HEK293 (cell line): ENCODE measurements around the gene FAM9B.

Experiments used
- HOXA7 ChIP-seq: sonication (generic); formaldehyde crosslinking; IDR thresholded peaks from 2 replicates; pipeline ENCODE4 v1.8.1; 2022; ENCODE audit warnings: missing genetic modification reagents, borderline replicate concordance
- TCF7L2 ChIP-seq: IDR thresholded peaks from 2 replicates; pipeline ENCODE4 v1.6.1; 2011; ENCODE audit warnings: low read depth, mild to moderate bottlenecking, inconsistent platforms, low read length, moderate library complexity, borderline replicate concordance
- ZBTB7A ChIP-seq: fragments of 450-650 bp; formaldehyde crosslinking; IDR thresholded peaks from 2 replicates; pipeline ENCODE4 v1.5.1; 2016; ENCODE audit warnings: low read depth, missing biosample characterization, missing genetic modification characterization
- ZNF114 ChIP-seq: fragments of 450-650 bp; formaldehyde crosslinking; IDR thresholded peaks from 2 replicates; pipeline ENCODE4 v1.5.0; 2017; ENCODE audit warnings: missing biosample characterization, missing genetic modification characterization
- ZNF202 ChIP-seq: fragments of 450-650 bp; formaldehyde crosslinking; IDR thresholded peaks from 2 replicates; pipeline ENCODE4 v1.5.1; 2016; ENCODE audit warnings: missing biosample characterization, missing genetic modification characterization, borderline replicate concordance
- ZNF335 ChIP-seq: fragments of 450-650 bp; formaldehyde crosslinking; conservative IDR thresholded peaks from 2 replicates; pipeline ENCODE4 v1.5.1; 2016; ENCODE audit warnings: missing biosample characterization, missing genetic modification characterization
- ZNF473 ChIP-seq: fragments of 450-650 bp; formaldehyde crosslinking; IDR thresholded peaks from 2 replicates; pipeline ENCODE4 v1.5.1; 2017; ENCODE audit warnings: missing biosample characterization, missing genetic modification characterization
- TF ChIP-seq, protein P1 (sequence below): sonication (generic); formaldehyde crosslinking; IDR thresholded peaks from 2 replicates; pipeline ENCODE4 v1.8.1; 2022; ENCODE audit warnings: mild to moderate bottlenecking, moderate library complexity, missing genetic modification reagents
- TF ChIP-seq, protein P2 (sequence below): fragments of 450-650 bp; formaldehyde crosslinking; IDR thresholded peaks from 2 replicates; pipeline ENCODE4 v1.5.1; 2016; ENCODE audit warnings: missing biosample characterization, missing genetic modification characterization
- TF ChIP-seq, protein P3 (sequence below): fragments of 450-650 bp; formaldehyde crosslinking; IDR thresholded peaks from 2 replicates; pipeline ENCODE4 v1.5.1; 2017; ENCODE audit warnings: missing biosample characterization, missing genetic modification characterization
- TF ChIP-seq, protein P4 (sequence below): fragments of 450-650 bp; formaldehyde crosslinking; IDR thresholded peaks from 2 replicates; pipeline ENCODE4 v1.5.1; 2016; ENCODE audit warnings: missing biosample characterization, missing genetic modification characterization

DNA sequence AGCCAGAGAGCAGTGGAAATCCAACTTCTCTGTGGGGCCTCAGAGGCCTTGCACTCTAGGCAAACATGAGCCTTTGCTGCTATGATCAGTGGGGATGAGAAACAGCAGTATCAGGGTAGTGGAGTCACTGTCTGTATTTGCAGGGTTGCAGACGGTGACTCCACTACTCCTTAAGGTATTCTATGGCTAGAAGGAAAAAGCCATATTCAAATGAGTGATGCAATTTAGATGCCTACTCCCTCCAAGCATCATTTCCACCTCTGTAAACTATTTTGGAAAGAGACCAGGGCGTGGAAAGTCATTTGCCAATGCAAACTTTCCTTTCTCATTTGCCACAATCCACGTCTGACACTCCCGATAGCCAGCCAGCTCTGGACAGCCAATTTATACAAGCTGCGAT lies 35.6 kb upstream of the FAM9B start:
- TF ChIP-seq ZNF335 (tag by site-specific recombination), result no peak
- no peak for TF ChIP-seq ZNF202 (tag by site-specific recombination)
- TF ChIP-seq TCF7L2, result no peak
- no peak for TF ChIP-seq ZNF114 (tag by site-specific recombination)
- TF ChIP-seq, protein P1, sequence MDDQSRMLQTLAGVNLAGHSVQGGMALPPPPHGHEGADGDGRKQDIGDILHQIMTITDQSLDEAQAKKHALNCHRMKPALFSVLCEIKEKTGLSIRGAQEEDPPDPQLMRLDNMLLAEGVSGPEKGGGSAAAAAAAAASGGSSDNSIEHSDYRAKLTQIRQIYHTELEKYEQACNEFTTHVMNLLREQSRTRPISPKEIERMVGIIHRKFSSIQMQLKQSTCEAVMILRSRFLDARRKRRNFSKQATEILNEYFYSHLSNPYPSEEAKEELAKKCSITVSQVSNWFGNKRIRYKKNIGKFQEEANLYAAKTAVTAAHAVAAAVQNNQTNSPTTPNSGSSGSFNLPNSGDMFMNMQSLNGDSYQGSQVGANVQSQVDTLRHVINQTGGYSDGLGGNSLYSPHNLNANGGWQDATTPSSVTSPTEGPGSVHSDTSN (CRISPR knock-in tag), result no peak
- TF ChIP-seq, protein P2, sequence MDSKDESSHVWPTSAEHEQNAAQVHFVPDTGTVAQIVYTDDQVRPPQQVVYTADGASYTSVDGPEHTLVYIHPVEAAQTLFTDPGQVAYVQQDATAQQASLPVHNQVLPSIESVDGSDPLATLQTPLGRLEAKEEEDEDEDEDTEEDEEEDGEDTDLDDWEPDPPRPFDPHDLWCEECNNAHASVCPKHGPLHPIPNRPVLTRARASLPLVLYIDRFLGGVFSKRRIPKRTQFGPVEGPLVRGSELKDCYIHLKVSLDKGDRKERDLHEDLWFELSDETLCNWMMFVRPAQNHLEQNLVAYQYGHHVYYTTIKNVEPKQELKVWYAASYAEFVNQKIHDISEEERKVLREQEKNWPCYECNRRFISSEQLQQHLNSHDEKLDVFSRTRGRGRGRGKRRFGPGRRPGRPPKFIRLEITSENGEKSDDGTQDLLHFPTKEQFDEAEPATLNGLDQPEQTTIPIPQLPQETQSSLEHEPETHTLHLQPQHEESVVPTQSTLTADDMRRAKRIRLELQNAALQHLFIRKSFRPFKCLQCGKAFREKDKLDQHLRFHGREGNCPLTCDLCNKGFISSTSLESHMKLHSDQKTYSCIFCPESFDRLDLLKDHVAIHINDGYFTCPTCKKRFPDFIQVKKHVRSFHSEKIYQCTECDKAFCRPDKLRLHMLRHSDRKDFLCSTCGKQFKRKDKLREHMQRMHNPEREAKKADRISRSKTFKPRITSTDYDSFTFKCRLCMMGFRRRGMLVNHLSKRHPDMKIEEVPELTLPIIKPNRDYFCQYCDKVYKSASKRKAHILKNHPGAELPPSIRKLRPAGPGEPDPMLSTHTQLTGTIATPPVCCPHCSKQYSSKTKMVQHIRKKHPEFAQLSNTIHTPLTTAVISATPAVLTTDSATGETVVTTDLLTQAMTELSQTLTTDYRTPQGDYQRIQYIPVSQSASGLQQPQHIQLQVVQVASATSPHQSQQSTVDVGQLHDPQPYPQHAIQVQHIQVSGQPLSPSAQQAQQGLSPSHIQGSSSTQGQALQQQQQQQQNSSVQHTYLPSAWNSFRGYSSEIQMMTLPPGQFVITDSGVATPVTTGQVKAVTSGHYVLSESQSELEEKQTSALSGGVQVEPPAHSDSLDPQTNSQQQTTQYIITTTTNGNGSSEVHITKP (tag by site-specific recombination), result no peak
- TF ChIP-seq, protein P3, sequence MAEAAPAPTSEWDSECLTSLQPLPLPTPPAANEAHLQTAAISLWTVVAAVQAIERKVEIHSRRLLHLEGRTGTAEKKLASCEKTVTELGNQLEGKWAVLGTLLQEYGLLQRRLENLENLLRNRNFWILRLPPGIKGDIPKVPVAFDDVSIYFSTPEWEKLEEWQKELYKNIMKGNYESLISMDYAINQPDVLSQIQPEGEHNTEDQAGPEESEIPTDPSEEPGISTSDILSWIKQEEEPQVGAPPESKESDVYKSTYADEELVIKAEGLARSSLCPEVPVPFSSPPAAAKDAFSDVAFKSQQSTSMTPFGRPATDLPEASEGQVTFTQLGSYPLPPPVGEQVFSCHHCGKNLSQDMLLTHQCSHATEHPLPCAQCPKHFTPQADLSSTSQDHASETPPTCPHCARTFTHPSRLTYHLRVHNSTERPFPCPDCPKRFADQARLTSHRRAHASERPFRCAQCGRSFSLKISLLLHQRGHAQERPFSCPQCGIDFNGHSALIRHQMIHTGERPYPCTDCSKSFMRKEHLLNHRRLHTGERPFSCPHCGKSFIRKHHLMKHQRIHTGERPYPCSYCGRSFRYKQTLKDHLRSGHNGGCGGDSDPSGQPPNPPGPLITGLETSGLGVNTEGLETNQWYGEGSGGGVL (tag by site-specific recombination), result no peak
- no peak for TF ChIP-seq HOXA7 (CRISPR knock-in tag)
- TF ChIP-seq ZNF473, result no peak
- TF ChIP-seq, protein P4, sequence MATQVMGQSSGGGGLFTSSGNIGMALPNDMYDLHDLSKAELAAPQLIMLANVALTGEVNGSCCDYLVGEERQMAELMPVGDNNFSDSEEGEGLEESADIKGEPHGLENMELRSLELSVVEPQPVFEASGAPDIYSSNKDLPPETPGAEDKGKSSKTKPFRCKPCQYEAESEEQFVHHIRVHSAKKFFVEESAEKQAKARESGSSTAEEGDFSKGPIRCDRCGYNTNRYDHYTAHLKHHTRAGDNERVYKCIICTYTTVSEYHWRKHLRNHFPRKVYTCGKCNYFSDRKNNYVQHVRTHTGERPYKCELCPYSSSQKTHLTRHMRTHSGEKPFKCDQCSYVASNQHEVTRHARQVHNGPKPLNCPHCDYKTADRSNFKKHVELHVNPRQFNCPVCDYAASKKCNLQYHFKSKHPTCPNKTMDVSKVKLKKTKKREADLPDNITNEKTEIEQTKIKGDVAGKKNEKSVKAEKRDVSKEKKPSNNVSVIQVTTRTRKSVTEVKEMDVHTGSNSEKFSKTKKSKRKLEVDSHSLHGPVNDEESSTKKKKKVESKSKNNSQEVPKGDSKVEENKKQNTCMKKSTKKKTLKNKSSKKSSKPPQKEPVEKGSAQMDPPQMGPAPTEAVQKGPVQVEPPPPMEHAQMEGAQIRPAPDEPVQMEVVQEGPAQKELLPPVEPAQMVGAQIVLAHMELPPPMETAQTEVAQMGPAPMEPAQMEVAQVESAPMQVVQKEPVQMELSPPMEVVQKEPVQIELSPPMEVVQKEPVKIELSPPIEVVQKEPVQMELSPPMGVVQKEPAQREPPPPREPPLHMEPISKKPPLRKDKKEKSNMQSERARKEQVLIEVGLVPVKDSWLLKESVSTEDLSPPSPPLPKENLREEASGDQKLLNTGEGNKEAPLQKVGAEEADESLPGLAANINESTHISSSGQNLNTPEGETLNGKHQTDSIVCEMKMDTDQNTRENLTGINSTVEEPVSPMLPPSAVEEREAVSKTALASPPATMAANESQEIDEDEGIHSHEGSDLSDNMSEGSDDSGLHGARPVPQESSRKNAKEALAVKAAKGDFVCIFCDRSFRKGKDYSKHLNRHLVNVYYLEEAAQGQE (tag by site-specific recombination), result no peak
- no peak for TF ChIP-seq ZBTB7A (tag by site-specific recombination)
